GM19240 (cell line): ENCODE results near the gene BASP1.
"Not testable (repeated sequence)": the region's sequence is repeated elsewhere in the genome, so short reads cannot be mapped to it uniquely, and the experiment has no call there.

Experiments used
- DNase-seq: peaks from one replicate; pipeline ENCODE4 v3.0.0; 2011; ENCODE audit warnings: low spot score; ENCODE audit not compliant: insufficient read length

The BASP1 gene

DNA sequence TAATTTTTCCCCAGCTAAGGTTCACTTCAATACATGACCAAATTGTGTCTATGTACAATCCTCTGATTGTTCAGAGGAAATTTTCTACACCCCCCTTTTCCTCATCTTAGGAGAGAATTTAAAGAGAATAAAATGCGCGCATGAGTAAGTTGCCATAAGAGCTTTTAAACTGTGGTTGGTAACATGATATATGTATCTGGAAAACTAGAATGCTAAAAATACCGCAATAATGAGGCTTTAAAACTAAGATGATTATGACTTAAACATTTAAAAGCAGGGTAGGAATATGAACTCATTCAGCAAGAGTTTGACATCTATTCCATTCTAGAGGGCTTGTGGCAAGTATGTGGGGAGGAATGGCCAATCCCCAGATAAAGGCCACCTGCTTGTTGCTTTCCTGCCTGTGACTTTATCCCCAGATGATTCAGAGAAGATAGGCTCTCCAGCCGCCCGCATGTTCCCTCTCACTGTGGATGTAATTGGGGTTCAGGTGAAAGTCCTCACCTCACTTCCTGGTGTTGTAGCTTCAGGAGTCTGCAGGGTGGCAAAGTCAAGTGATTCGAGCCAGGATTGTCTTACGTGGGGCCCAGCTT, 26.5 kb upstream of the BASP1 start:
- DNase-seq, result no peak

GRCh38 chr5:17191574-17191973, 25.9 kb upstream of the BASP1 start:
- not testable (repeated sequence) for DNase-seq

GRCh38 chr5:17192191-17192590, 25.2 kb upstream of the BASP1 start:
- no peak for DNase-seq

DNA sequence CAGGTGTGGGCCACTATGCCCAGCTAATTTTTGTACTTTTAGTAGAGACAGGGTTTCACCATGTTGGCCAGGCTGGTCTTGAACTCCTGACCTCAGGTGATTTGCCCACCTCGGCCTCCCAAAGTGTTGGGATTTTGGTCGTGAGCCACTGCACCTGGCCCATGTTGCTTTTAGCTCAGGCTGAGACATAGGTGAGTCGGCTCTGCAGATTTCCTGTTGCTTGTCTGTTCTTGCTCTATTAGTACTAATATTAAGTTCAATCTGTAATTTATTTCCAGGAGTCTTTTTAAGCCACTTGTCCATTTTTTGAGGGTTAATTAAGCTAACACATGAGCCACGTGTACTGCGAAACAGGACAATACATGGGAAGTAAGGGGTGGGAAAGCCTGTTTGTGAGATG, 21.4 kb upstream of the BASP1 start:
- no peak for DNase-seq

GRCh38 chr5:17196697-17197096, 20.7 kb upstream of the BASP1 start:
- DNase-seq, result no peak

DNA sequence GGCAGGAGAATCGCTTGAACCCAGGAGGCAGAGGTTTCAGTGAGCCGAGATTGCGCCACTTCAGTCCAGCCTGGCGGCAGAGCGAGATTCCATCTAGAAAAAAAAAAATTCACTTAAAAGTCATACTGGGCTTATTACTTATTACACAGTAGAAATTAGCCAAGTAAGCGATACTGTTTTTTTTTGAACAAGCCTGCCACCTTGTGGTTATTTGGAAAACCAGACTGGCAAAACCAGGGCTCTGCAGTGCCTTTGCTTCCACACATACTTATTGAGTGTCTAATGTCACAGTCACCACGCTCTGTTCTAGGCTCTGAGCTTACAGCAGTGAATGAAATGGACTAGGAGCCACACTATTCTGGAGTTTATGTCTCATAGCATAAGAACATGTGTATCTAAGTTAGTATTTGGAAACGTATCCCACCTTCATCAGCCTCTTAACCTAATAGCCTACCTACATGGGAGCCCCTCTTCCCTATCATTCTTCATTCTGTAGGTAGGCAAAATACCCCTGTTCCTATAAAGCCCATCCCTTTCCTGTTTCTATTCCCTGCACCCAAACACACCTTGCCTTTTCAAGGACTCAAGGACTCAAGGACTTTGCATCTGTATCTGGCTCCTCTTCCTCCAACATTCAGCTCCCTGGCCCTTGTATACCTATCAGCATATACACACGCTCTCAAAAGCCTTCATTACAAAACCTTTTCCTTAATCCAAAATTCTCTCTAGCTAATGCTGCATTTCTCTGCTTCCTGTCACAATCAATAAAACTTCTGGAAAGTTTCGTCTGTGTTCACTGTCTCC, 13.9 kb upstream of the BASP1 start:
- DNase-seq, result no peak

DNA sequence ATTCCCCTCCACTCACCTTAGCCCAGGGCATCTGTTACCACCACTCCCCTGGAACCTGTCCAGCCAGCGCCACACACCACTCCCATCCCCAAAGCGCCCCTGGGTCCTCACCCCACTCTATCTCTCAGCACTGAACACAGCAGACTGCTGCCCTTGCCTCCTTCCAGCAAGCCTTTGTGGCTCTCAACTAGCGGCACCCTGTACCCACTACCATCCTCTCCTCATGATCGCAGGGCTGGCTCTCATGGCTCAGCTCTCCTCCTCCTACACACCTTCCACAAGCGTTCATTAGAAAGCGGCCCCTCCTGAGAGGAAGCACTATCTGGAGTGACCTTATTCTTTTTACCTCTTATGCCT, 13.3 kb upstream of the BASP1 start:
- no peak for DNase-seq

GRCh38 chr5:17206021-17206420, 11.4 kb upstream of the BASP1 start:
- no peak for DNase-seq

- no peak for DNase-seq
These were observed 5.2 kb upstream of the BASP1 start for GRCh38 chr5:17212191-17212590.

GRCh38 chr5:17212996-17213395, 4.4 kb upstream of the BASP1 start:
- DNase-seq, result no peak

- no peak for DNase-seq
These were observed 3.5 kb upstream of the BASP1 start for GRCh38 chr5:17213938-17214337.

DNA sequence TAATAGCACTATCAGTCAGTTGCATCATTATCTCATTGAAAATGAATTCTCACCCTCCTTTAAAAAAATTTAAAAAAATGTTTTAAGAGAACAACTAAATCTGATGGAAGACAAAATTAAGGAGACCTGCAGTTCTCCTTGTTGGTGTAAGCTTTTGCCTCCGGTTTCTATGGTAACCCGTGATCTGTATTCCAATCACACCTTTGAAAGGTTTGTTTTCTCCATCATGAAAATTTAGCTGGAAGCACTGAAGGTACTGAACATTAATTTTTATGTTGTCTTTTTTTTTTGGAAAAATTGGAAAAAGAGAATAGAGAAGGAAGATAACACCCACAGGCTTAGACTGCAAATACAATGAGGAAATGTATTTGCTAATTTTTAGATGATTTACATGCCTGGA, 2.5 kb upstream of the BASP1 start:
- no peak for DNase-seq

DNA sequence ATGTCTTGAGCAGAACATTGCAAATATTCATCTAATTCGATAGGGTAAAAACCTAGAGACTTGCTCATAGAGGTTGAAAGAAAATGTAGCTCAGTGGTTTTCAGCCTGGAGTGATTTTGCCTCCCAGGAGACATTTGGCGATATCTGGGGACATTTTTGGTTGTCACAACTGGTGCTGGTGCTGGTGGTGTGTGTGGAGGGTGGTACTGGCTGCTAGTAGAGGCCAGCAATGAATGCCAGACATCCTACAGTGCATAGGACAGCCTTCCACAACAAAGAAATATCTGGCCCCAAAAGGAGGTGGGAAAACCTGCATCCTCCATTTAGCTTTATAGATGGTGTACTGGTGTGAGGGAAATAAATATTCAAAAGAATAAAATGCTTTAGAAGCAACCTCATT, 2.1 kb upstream of the BASP1 start:
- no peak for DNase-seq

DNA sequence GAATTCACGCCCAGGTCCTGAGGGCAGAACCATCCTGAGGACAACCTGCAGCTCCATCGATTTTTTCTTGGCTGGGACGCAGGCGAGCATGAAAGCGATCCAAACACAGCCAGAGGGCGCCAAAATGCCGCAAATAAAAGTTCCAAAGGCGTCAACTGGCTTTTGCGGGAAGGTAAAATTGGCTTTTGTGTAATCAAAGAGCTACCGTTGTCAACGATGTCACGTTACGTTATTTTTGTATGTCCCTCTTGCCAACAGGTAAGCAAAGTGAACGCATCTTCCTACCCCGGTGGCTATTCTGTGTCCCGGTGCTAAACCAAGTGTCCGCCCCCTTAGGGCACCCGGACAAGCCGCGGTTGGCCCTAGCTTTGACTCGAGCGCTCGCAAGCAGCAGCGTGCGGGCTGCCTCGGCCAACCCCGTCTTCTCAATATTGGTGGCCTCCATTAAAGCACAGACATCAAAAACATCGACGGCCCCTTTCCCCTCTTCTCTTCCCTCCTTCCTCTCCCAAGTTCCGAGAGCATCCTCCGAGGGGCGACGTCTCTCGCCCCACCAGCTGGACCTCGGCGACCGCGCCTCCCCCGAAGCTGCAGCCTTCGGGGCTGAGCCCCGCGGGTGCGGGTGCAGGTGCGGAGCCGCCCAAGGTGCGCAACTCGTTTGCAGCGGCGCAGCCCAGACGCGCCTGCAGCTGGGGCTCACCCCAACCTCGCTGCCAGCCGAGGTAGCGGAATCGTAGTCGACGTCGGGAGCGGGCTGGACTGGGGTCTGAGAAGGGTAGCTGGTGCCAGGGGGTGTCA, 1.1 kb upstream of the BASP1 start:
- DNase-seq, result peak; percentile 54

DNA sequence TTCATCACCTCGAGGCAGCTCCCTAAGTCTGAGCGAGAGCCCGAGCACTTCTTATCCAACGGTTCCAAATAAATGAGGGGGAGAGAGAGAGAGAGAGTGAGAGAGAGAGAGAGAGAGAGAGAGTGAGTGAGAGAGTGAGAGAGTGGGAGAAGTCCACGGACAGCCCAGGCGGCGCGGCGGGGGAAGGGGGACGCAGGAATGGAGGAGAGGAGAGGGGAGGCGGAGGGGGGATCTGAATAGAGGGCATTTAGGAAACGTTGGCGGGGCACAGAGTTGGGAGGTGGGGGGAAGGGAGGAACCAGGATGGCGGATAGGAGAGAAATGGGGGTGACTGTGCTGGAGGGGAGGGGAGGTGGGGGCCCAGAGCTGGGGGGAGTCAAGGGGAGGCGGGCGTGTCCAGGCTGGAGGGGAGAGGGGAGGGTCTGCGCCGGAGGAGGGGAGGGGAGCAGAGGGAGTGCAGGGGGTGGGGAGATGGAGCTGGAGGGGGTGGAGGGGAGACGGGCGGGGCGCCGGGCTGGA, 398 bp upstream of the BASP1 start:
- DNase-seq, result no peak

GRCh38 chr5:17218353-17219005, 1.0 kb downstream of the BASP1 start:
- DNase-seq, result no peak

- DNase-seq, result no peak
These were observed 1.6 kb downstream of the BASP1 start for GRCh38 chr5:17219006-17219422.

GRCh38 chr5:17219469-17219868, 2.0 kb downstream of the BASP1 start:
- DNase-seq, result no peak

DNA sequence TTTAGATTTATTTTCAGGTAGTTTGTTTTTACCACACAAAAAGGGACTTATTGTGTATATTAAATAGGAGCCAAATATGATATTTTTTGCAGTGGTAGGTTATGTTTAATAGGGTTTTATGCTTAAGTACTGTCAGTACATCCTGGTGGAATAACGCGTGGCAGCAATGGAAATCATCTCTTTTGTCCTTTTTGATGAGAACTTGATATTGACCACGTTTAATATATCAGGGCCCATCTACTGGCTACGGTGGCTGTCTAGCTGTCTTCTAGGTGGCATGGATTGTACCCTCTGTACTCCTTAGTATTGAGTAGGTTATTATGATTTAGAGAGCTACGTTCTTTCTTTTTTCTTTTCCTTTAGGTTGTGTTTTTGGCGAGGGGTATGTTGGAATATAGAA, 2.6 kb downstream of the BASP1 start:
- no peak for DNase-seq

- DNase-seq, result no peak
These were observed 3.0 kb downstream of the BASP1 start for GRCh38 chr5:17220469-17220868.

DNA sequence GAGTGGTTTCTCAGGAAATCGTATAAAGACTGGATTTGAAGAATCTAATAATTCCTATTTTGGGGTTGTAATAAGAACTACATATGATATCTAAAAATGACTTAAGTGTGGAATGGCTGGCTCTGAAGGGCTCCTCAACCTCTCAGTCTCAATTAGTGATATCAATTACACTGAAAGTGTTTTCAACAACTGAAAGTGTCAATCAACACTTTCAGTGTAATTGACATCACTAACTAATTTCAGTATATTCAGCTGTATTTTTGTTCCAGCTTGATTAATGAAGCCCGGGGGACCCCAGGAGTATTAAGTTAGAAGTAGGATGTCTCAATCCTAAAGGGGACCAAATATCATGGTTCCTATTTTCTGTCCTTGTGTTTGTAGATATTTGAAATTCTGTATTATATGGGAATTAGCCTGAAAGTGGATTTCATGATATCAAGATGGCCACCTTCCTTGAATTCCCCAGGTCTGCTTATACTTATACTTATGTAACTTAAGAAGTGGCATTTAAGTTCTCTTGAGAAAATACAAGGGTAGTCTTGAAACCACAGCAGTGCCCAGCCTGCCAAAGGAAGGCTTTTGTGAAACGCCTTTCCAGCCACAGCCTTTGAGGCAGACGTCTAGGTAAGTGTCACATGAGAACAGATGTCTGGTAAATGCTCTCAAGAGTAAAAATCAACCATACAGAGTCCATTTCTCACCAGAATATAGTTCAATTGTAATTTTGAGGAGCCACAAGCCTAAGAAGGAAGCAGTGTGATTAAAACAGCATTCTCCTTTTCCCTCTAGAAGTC, 4.6 kb downstream of the BASP1 start:
- no peak for DNase-seq
